HG03457 (cell line): ENCODE results near the gene KATNB1.
"Not testable (repeated sequence)": the region's sequence is repeated elsewhere in the genome, so short reads cannot be mapped to it uniquely, and the experiment has no call there.

Source experiments
- ATAC-seq: cut with Tn5 transposase; IDR thresholded peaks from one replicate; pipeline ENCODE4 v1.9.1; 2021; ENCODE audit warnings: moderate number of reproducible peaks; ENCODE audit not compliant: unreplicated experiment

Gene KATNB1

DNA sequence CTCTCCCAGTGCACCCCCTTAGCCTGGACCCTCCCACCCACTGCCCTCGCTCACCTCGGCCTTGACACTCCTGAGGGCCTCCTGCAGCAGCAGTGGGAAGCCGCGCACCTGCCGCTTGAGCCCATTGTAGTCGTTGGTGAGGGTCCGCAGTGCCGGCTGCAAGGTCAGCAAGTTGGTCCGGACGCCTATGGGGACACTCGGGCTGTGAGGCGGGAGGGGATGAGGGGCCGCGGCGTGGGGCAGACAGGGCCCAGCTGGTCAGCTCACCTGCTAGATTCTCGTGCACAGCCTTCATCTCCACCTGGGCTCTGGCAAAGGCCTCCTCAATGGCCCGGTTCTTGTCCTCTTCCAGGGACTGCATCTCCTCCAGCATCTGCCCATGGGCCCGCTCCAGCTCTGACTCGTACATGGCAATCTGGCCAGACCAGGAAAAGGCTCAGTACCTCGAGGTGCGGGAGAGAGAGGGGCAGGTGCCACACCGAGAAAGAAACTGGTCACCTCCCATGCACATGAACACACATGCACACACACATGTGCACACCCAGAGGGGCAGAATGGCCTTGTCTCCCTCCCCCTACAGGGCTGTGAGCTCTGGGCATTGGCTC, 34.1 kb downstream of the KATNB1 start:
- ATAC-seq: no peak

DNA sequence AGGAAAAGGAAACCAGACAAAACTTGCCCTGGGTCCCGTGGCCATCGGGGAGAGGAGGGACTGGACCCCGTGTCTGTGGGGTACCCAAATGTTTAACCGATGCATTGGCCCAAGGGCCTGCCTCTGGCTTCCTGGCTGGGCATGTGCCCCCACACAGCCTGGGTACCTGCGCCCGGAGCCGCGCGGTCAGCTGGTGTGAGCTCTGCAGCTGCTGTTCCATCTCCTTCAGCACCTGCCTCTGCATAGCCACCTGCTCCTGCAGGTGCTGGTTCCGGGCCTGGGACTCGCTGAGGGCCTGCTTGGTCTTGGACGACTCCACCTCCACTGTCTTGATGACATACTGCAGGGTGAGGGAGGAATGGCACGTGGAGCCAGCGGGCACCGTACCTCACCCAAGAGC, 34.8 kb downstream of the KATNB1 start:
- no peak for ATAC-seq

DNA sequence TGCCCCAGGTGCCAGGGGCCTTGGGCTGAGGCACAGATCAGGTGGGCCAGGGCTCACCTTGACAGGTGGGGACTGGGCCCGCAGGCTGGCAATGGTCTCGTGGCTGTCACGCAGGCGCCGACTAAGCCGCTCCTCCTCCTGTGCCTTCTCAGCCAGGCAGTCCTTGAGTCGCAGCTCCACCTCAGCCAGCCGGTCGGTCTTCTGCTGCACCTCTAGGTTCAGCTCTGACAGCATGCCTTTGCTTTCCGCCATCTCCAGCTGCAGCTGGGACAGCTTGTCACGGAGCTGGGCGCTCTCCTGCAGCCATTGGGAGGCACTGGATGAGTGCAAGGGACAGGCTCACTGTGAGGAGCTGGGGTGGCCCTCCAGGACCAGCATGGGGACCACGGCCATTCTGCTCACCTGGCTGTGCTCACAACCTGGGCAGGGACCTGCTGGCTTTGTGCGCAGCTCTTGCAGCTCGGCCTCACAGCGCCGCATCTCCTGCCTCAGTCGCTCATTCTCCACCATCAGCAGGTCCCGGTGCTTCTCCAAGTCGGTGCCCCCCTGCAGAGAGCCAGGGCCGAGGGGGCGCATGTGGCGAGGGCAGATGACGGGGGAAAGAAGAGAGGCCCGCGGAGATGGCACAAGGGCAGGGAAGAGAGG, 35.7 kb downstream of the KATNB1 start:
- no peak for ATAC-seq

DNA sequence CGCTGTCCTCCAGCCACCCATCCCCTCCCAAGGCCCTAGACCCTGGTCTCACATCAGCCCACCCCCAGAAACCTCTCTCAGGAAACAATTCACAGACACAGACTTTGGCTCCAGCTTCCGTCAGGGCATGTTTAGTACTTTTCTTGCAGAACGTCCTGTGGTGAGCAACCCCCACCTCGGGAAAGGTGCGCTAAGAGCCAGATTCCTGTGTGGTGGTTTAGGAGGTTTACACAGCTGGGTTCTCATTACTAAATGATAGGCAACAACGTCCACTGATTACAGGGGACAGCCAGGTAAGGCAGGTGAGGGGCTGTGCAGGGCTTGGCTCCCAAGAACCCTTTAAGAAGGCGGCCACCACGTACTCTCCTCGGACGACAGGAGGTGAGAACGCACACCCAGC, 37.4 kb downstream of the KATNB1 start:
- no peak for ATAC-seq

DNA sequence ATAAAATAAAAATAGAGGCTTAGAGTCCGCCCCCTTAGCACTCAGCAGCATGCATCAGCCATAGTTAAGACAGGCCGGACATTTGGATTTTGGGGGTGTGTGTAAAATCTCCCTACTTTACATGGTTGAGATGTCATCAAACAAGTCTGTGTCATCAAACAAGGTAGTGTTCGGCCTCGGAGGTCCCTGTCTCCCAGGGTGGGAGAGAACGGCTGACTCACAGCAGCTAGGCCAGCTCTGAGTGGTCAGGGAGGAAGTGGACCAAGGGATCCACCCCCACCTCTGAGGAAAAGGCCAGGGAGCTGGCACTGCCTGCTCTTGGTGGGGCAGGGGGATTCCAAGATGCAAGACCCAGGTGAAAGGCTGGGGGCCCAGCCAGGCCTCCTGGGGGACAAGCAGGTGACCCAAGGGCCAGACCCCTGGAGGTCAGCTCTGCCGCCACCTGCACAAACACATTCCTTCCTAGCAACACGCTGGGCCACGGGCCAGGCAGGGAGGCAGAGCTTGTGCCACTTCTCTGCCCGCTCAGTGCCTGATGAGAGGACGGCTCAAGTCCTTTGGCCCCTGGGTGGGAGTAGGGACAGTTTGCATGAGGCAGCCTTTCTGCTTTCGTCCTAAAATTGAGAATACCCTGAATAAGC, 38.2 kb downstream of the KATNB1 start:
- no peak for ATAC-seq

DNA sequence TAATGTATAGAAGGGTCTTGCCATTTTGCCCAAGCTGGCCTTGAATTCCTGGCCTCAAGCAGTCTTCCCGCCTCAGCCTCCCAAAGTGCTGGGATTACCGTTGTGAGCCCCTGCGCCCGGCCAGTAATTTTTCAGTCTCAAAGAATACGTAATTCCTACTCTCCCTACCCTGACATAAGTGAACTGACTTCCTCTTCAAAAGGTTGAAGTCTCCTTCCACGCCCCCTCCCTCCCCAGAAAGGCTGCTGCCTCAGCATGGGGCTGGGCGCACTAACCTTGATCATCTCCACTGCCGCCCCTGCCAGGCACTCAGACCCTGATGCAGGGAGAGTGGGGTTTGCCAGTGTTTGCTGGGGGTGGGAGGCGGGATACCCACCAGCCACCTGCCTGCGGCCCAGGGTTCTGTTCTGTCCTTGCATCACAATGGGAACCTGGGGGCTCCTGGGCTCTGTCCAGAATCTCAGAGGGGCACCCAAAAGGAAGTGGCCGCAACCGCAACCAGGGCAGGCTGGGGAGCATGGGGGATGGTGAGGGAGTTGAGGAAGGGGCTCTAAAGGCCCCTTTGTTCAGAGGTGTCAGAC, 39.2 kb downstream of the KATNB1 start:
- no peak for ATAC-seq

DNA sequence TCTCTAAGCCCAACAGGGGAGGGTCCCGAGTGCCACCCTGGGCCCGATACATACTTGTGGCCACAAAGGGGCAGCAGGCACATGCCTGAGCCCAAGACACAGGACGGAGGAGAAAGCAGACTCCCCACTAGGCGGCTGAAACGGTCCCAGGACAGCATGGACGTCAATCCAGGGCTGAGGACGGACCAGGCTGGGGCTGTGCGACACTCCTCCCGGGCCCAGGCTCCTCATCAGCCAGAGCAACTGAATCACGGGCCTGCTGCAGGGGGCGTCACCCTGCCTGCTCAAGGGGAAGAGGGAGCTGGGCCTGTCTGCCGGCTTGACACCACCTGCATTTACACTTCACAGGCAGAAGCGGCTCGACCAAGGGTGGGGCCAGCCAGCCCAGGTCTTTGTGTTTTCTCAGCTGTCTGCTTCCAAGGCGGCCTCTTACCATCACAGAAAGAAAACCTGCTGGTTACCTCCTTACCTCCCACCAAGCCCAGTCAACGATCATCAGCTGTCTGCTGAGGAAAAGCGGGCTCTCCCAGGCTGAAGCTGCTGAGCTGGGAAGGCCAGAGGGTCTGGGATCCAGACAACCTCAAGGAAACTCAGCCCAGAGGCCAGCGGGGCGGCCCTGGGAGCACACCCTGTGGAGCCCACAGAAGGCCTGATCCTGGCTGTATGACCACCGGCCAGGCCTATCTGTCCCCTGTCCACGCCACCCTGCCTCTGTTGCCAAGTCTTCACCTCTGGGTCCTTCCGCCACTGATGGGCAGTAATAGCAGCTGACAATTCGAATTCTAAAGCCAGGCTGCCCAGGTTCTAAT, 40.3 kb downstream of the KATNB1 start:
- no peak for ATAC-seq

DNA sequence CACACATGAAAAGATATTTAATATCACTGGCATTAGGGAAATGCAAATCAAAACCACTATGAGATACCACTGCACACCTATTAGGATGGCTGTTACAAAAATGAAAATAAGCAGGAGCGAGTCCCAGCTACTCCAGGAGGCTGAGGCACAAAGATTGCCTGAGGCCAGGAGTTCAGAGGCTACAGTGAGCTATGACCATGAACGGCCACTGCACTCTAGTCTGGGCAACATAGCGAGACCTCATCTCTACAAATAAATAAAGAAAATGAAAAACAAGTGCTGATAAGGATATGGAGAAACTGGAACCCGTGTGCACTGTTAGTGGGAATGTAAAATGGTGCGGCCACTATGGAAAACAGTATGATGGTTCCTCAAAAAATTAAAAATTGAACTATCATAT, 43.1 kb downstream of the KATNB1 start:
- no peak for ATAC-seq

DNA sequence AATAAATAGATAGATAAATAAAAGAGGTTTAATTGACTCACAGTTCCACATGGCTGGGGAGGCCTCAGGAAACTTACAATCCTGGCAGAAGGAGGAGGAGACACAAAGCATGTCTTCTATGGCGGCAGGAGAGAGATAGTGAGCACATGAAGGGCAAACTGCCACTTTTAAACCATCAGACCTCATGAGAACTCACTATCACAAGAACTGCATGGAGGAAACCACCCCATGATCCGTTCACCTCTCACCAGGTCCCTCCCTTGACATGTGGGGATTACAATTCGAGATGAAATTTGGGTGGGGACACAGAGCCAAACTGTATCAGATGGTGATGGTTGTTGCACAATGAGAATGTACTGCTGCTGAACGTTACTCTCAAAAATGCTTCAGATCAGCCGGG, 44.3 kb downstream of the KATNB1 start:
- not testable (repeated sequence) for ATAC-seq

DNA sequence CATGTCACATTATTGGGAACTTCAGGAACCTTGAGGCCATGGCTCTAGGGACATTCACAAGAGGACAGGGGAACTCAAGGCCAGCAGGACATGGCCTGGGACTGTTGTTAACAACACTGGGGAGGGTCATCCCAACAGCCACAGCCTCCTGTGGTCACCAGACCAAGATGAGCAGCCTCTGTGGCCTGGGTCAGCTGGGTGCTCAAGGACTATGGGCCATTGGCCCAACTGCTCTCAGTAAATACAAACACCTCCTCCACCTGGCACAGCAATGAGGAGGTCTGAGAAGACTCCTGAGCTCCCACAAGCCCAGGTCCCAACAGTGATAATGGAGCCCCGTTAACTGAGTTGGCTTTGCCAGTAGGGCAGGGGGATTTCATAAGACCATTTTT, 45.8 kb downstream of the KATNB1 start:
- ATAC-seq: no peak

DNA sequence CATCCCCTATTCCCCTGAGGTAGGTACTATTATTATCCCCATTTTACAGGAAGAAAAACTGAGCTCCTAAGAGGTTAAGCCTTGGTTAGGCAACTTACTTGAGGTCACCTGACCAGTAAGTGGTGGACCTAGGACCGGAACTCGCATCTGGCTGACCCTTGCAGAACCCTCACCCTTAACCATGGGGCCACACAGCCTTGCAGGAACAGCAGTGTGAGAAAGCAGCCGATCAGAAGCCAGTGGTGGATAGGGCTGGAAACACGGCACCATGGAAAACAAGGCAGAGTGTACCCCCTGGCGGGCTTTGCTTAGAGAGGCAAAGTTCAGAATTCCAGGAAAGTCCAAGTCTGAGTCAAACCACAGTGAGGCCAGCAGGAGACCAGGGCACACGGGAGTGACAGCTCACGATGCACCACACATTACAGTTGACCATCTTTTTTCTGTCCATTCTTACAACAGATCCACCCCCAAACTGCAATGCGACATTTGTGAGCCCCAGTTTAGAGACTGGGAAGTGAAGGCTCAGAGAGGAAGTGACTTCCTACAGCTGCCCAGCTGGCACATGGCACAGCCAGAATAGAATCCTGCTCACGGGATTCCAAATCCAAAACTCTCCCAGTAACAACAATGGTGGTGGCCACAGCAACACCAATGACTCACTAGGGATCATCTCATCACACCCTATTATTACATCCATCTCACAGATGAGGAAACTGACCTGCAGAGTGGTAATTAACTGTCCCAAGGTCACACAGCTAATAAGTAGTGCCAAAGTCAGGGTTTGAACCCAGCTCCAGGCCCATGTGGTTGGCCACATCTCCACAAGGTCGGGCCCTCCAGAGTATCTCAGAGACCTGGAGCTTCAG, 46.4 kb downstream of the KATNB1 start:
- no peak for ATAC-seq

DNA sequence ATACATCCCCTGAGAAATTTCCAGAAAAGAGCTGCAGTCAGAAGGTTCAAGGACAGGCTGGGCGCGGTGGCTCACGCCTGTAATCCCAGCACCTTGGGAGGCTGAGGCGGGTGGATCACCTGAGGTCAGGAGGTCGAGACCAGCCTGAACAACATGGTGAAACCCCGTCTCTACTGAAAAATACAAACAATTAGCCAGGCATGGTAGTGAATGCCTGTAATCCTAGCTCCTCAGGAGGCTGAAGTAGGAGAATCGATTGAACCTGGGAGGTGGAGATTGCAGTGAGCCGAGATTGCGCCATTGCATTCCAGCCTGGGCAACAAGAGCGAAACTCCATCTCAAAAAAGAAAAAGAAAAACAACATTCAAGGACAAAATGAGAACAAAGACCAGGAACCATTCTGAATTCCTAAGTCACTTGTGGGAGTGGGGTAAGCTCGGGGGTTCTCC, 47.1 kb downstream of the KATNB1 start:
- not testable (repeated sequence) for ATAC-seq

DNA sequence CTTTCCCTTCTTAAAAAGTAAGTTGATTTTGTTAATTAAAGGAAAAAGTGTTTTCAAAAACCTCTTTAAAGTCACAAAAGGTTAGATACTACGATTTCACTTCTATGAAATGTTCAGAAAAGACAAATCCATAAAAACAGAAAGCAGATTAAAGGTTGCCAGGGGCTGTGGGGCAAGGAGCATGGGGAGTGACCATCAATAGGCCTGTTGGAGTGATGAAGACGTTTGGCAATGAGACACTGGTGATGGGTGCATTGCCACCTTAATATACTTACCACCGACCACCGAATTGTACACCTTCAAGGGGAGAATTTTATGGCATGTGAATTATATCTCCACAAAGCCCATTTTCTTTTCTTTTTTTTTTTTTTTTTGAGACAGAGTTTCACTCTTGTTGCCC, 47.5 kb downstream of the KATNB1 start:
- ATAC-seq: no peak

DNA sequence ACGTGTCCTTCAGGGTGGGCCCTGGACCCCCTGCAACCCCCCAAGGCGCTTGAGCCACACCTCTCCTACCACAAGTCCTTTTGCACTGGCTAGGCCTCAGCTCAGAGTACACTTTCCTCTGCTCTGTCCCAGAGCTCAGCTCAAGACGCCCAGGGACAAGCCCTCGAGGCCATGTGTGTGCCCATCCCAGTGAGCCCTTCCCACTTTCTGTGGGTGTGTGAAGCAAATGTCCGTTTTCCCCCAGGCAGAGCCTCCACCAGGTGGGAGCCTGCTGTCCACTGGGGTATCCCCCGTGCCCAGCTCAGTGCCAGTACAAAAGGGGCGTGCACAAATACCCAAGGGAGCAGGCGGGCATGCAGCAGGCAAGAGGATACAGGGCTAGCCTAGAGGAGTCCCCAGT, 48.3 kb downstream of the KATNB1 start:
- no peak for ATAC-seq

DNA sequence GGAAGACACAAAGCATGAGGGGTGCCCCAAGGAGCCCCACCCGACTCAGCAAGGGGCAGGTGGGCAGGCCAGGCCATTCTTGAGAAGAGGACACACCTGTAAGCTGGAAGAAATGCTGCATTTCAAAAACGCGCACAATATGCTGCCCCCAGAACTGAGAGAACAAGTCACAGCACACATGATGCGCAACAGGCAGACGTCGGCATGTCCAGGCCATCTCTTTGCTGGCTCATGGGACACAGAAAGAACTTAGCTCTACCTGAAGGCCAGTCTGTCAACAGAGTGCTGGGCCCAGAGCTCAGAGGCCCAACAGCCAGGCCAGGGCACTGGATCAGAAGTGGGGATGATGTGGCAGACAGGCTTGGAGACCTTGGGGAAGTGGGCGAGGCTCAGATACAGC, 48.8 kb downstream of the KATNB1 start:
- no peak for ATAC-seq

DNA sequence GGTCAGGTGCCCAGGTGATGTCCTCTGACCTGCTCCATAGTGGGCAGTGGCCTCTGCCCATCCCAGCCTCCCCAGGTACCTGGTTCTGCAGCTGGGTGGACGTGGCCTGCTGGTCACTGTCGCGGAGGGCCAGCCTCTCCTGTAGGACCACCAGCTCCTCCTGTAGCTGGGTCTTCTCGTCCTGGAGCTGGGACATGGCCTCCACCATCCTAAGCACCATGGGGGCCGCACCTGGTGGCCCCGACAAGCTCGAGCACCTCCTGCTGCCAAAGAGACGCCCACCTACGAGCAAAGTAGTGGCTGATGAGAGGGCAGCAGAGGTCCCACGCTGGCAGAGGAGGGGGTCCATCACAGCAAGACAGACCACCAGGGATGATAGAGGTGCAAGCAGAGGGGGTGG, 49.8 kb downstream of the KATNB1 start:
- ATAC-seq: no peak

DNA sequence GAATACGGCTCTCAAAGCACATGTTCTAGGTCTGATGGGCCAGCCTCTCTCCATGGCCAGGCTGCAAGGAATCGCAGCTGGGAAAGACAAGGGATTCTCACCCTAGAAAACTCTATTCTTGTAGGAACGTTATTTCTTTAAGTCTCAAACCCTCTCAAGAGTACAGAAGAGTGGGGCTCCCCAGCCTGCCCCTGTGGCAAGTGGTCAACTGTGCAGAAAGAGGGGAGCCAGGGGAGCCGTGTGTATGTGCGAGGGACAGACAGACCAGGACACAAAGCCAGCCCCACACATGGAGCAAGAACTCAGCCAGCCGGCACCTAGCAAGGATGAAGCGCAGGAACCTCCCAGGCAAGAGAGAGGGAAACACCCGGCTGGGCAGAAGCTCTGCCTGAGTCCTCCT, 50.4 kb downstream of the KATNB1 start:
- ATAC-seq: no peak

DNA sequence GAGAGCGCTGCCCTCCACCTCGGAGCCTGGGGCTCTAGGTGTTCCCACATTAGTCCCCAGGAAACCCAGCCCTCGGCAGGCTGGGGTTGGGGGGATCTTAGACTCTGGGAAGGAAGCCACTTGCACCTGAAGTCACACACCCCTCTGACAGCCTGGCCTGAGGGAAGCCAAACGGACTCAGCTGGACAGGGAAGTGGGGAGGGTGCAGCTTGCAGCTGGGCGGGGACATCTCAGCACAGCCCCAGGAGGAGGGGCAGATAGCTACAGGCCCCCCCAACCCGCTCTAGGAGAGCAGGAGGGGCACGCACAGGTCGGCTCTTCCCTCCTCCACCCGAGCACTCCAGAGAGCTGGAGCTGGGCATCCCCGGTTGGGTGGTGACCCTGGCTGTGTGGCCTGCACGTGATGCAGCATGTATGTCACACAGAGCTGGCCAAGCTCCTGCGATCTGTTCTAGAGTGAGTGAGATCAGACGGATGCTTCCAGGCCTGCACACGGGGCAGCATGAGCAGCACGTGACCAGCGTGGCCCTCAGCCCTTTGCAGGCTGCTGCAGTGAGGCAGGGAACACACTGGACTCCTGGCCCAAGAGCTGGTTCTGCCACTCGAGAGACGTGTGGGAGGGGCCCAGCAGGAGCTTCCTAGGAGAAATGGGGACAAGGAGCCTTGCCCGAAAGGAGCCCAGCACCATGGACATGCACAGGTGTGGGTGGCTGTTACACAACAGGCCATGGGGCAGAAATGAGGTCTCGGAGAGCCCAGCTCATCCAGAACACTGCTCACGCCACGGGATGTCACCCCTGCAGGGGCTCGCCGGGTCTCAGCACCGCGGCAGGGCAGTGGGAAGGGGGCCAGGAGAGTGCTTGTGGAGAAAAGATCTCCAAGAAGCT, 51.3 kb downstream of the KATNB1 start:
- ATAC-seq: no peak

DNA sequence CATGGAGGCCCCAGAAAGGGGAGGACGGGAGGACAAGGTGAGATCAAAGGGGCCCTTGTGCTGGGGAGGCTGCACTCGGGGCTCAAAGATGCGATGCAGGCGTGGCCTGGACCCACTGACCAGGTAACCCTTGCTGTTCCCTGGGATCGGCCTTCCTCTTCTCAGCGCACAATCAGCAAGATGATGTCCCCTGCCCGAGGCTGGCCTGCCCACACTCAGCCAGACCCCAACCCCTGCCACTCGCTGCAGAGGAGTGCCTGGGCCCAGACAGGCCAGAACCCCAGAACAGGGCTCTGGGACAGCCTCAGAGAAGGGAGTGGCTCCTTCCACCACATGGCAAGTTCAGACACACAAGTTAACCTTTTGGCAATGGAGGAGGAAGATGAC, 51.9 kb downstream of the KATNB1 start:
- ATAC-seq: no peak
